MM.1S (cell line): ENCODE measurements around the gene R3HDM2.

Experiments
- DNase-seq: peaks from one replicate; pipeline ENCODE4 v3.0.0-alpha.2; 2015
- H2AFZ ChIP-seq: fragments of 300-600 bp; sonication (generic); 2 replicates; pipeline ENCODE4 v1.6.0; 2016; ENCODE audit warnings: antibody characterized with exemption, low read length
- H3F3A ChIP-seq: fragments of 300-600 bp; sonication (generic); 2 replicates; pipeline ENCODE4 v1.6.1; 2016; ENCODE audit warnings: mild to moderate bottlenecking, antibody characterized with exemption, low read length, moderate library complexity, mixed read lengths; ENCODE audit not compliant: insufficient read depth
- H3K27ac ChIP-seq: fragments of 300-600 bp; sonication (generic); 2 replicates; pipeline ENCODE4 v1.5.1; 2016; ENCODE audit warnings: mild to moderate bottlenecking, low read length
- H3K27me3 ChIP-seq: fragments of 300-600 bp; sonication (generic); replicated peaks from 2 replicates; pipeline ENCODE4 v1.6.0; 2016; ENCODE audit warnings: low read length; ENCODE audit not compliant: insufficient read depth
- H3K36me3 ChIP-seq: fragments of 300-600 bp; sonication (generic); replicated peaks from 2 replicates; pipeline ENCODE4 v1.6.1; 2016; ENCODE audit warnings: mild to moderate bottlenecking, low read length, mixed read lengths; ENCODE audit not compliant: insufficient read depth
- H3K4me1 ChIP-seq: fragments of 300-600 bp; sonication (generic); 2 replicates; pipeline ENCODE4 v1.6.1; 2016; ENCODE audit warnings: low read length, mixed read lengths
- H3K4me2 ChIP-seq: fragments of 300-600 bp; sonication (generic); 2 replicates; pipeline ENCODE4 v1.6.0; 2016; ENCODE audit warnings: low read depth, low read length
- H3K4me3 ChIP-seq: fragments of 300-600 bp; sonication (generic); 2 replicates; pipeline ENCODE4 v1.5.1; 2016; ENCODE audit warnings: low read length, mixed read lengths
- H3K79me2 ChIP-seq: fragments of 300-600 bp; sonication (generic); 2 replicates; pipeline ENCODE4 v1.6.1; 2016; ENCODE audit warnings: mixed run types, low read length, mixed read lengths
- H3K9ac ChIP-seq: fragments of 300-600 bp; sonication (generic); 2 replicates; pipeline ENCODE4 v1.6.1; 2016; ENCODE audit warnings: low read length, mixed read lengths
- H3K9me2 ChIP-seq: fragments of 300-600 bp; sonication (generic); replicated peaks from 2 replicates; pipeline ENCODE4 v1.6.1; 2016; ENCODE audit warnings: mild to moderate bottlenecking, low read length, mixed read lengths; ENCODE audit not compliant: insufficient read depth
- H3K9me3 ChIP-seq: fragments of 300-600 bp; sonication (generic); replicated peaks from 2 replicates; pipeline ENCODE4 v1.6.1; 2016; ENCODE audit warnings: mild to moderate bottlenecking, low read length, mixed read lengths; ENCODE audit not compliant: insufficient read depth
- H4K20me1 ChIP-seq: fragments of 300-600 bp; sonication (generic); 2 replicates; pipeline ENCODE4 v1.6.1; 2016; ENCODE audit warnings: mild to moderate bottlenecking, low read length, moderate library complexity, mixed read lengths; ENCODE audit not compliant: insufficient read depth
- CTCF ChIP-seq: fragments of 300-600 bp; sonication (generic); IDR thresholded peaks from 2 replicates; pipeline ENCODE4 v1.5.1; 2016; ENCODE audit warnings: antibody characterized with exemption, low read length, mixed read lengths
- EZH2 ChIP-seq: fragments of 300-600 bp; sonication (generic); optimal IDR thresholded peaks from 2 replicates; pipeline ENCODE3; 2017; ENCODE audit warnings: low read depth, mild to moderate bottlenecking, antibody characterized with exemption, low read length, mixed read lengths
- EZH2phosphoT487 ChIP-seq: fragments of 300-600 bp; sonication (generic); IDR thresholded peaks from 2 replicates; pipeline ENCODE4 v1.6.1; 2018; ENCODE audit warnings: antibody characterized with exemption, low read length

R3HDM2 gene

GRCh38 chr12:57420482-57420881 is 10.4 kb downstream of the R3HDM2 start:
- Histone ChIP-seq H3K36me3 (no peaks in the 10 kb centered on the region), H3K79me2 (peaks cover 2% of the 10 kb centered on the region), H3K9me2 (no peaks in the 10 kb centered on the region), H3F3A (no peaks in the 10 kb centered on the region), H4K20me1 (no peaks in the 10 kb centered on the region), H2AFZ (no peak overlapping the region), H3K4me2 (no peak overlapping the region), H3K4me3 (no peak overlapping the region), H3K9me3 (no peaks in the 10 kb centered on the region), H3K27ac (no peak overlapping the region), H3K4me1 (no peaks in the 10 kb centered on the region), H3K9ac (no peak overlapping the region), H3K27me3 (no peaks in the 10 kb centered on the region)
- no peak for DNase-seq
- TF ChIP-seq EZH2phosphoT487 (no peak), EZH2 (no peak), CTCF (no peak)

- DNase-seq = no peak
- Histone ChIP-seq H3K9me2 (no peaks in the 10 kb centered on the region), H2AFZ (no peak overlapping the region), H3K79me2 (no peaks in the 10 kb centered on the region; the same call in 1 of the 2 replicates), H3K4me1 (no peaks in the 10 kb centered on the region), H3K9ac (no peak overlapping the region), H3K27me3 (no peaks in the 10 kb centered on the region), H3K36me3 (no peaks in the 10 kb centered on the region), H4K20me1 (no peaks in the 10 kb centered on the region), H3K4me2 (no peak overlapping the region), H3K9me3 (no peaks in the 10 kb centered on the region), H3K4me3 (no peak overlapping the region), H3F3A (no peaks in the 10 kb centered on the region), H3K27ac (no peak overlapping the region)
- TF ChIP-seq EZH2 (no peak), EZH2phosphoT487 (no peak), CTCF (no peak)
These were observed 11.3 kb downstream of the R3HDM2 start for GRCh38 chr12:57419495-57419894.

GRCh38 chr12:57418255-57418654 is 12.6 kb downstream of the R3HDM2 start:
- H3K36me3 ChIP-seq = no peaks in the 10 kb centered on the region
- H3K9me2 ChIP-seq = no peaks in the 10 kb centered on the region
- no peaks in the 10 kb centered on the region for H3K9me3 ChIP-seq
- H2AFZ ChIP-seq = no peak overlapping the region
- no peak overlapping the region for H3K4me3 ChIP-seq
- DNase-seq = no peak
- H3K4me1 ChIP-seq = no peaks in the 10 kb centered on the region
- no peaks in the 10 kb centered on the region for H3K27me3 ChIP-seq
- H3K27ac ChIP-seq = no peak overlapping the region
- TF ChIP-seq CTCF (no peak), EZH2 (no peak), EZH2phosphoT487 (no peak)
- H3K79me2 ChIP-seq = no peaks in the 10 kb centered on the region
- no peaks in the 10 kb centered on the region for H3F3A ChIP-seq
- H3K4me2 ChIP-seq = no peak overlapping the region
- H4K20me1 ChIP-seq = no peaks in the 10 kb centered on the region
- no peak overlapping the region for H3K9ac ChIP-seq
